GM18519 (cell line): ENCODE results near the gene SIGLEC1.

Source experiments
- ATAC-seq: cut with Tn5 transposase; IDR thresholded peaks from one replicate; pipeline ENCODE4 v1.9.1; 2021; ENCODE audit warnings: mild to moderate bottlenecking, moderate library complexity; ENCODE audit not compliant: unreplicated experiment, low FRiP score

Gene SIGLEC1

GRCh38 chr20:3702611-3703391, 9.6 kb downstream of the SIGLEC1 start:
- ATAC-seq: no peak

- no peak for ATAC-seq
Measured at GRCh38 chr20:3701061-3701998, 11.1 kb downstream of the SIGLEC1 start.

- no peak for ATAC-seq
Measured at GRCh38 chr20:3699037-3699436, 13.4 kb downstream of the SIGLEC1 start.

GRCh38 chr20:3698591-3699001, 13.8 kb downstream of the SIGLEC1 start:
- no peak for ATAC-seq

GRCh38 chr20:3697588-3698305, 14.7 kb downstream of the SIGLEC1 start:
- no peak for ATAC-seq

GRCh38 chr20:3696745-3697587, 15.4 kb downstream of the SIGLEC1 start:
- ATAC-seq: no peak

- no peak for ATAC-seq
Measured at GRCh38 chr20:3696200-3696599, 16.2 kb downstream of the SIGLEC1 start.

- ATAC-seq: no peak
Measured at GRCh38 chr20:3694864-3695263, 17.5 kb downstream of the SIGLEC1 start.

GRCh38 chr20:3693376-3693775, 19.0 kb downstream of the SIGLEC1 start:
- no peak for ATAC-seq

- ATAC-seq: no peak
Measured at GRCh38 chr20:3692706-3693294, 19.6 kb downstream of the SIGLEC1 start.

- ATAC-seq: no peak
Measured at GRCh38 chr20:3691897-3692296, 20.5 kb downstream of the SIGLEC1 start.

GRCh38 chr20:3691306-3691705, 21.1 kb downstream of the SIGLEC1 start:
- no peak for ATAC-seq

GRCh38 chr20:3690413-3690812, 22.0 kb downstream of the SIGLEC1 start:
- ATAC-seq: no peak

GRCh38 chr20:3689978-3690377, 22.4 kb downstream of the SIGLEC1 start:
- ATAC-seq: no peak

- no peak for ATAC-seq
Measured at GRCh38 chr20:3687655-3688054, 24.7 kb downstream of the SIGLEC1 start.

- ATAC-seq: no peak
Measured at GRCh38 chr20:3686867-3687321, 25.5 kb downstream of the SIGLEC1 start.

GRCh38 chr20:3686421-3686820, 26.0 kb downstream of the SIGLEC1 start:
- no peak for ATAC-seq

- ATAC-seq: no peak
Measured at GRCh38 chr20:3685341-3685740, 27.1 kb downstream of the SIGLEC1 start.

- ATAC-seq: no peak
Measured at GRCh38 chr20:3681931-3682781, 30.2 kb downstream of the SIGLEC1 start, which contains the start of gene ADAM33. Gene ADAM33, minus strand, starts transcription at chr20:3682010. Its CDS starts 6 bp downstream, at chr20:3682004.
